Sigmoid colon (tissue), 4 donors: Measurements from ENCODE around the gene CACNA1C.

Experiments used
- CTCF ChIP-seq, 4 experiments: fragments of 450-650 bp in 3 of 4; fragments of 200-600 bp in 1 of 4; IDR thresholded peaks; one replicate each; pipeline ENCODE4 v1.5.1; 2016 to 2019; ENCODE audit warnings: antibody characterized with exemption in 4 of 4, mild to moderate bottlenecking in 3 of 4, moderate library complexity in 2 of 4
- EP300 ChIP-seq, 4 donors: sonication (generic); formaldehyde crosslinking; IDR thresholded peaks; one replicate each; pipeline ENCODE4 v1.6.1; 2017; ENCODE audit warnings: antibody characterized with exemption in 4 of 4
- POLR2A ChIP-seq, 2 donors: fragments of 450-650 bp; IDR thresholded peaks; one replicate each; pipeline ENCODE4 v1.6.1; 2016; ENCODE audit warnings: antibody characterized with exemption in 2 of 2, mild to moderate bottlenecking in 2 of 2, moderate library complexity in 2 of 2
- POLR2AphosphoS5 ChIP-seq, 4 donors: sonication (generic); formaldehyde crosslinking; IDR thresholded peaks; one replicate each; pipeline ENCODE4 v1.6.1; 2017; ENCODE audit warnings: antibody characterized with exemption in 4 of 4

DNA sequence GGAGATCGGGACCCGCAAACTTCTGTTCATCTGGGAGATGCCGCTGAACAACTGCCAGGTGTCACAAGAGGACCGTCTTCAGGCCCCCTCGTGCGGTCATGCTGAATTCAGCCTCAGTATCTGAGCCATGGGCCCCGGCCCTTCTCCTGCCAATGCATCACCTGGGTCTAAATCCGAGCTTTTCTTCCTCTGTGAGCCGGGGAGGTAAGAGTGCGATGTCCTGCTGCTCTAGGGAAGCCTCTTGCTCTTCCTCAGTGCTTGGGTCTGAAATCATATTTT lies 586.2 kb downstream of the CACNA1C start:
- no peak for TF ChIP-seq CTCF (IDR thresholded peaks at IDR 0.05)
- TF ChIP-seq POLR2AphosphoS5 (IDR thresholded peaks at IDR 0.05) = no peak
- TF ChIP-seq POLR2A (IDR thresholded peaks at IDR 0.05) = no peak
- TF ChIP-seq EP300 (IDR thresholded peaks at IDR 0.05) = no peak
